Loucy (cell line): ENCODE results near the gene PARD3B.

Source experiments
- CTCF ChIP-seq: fragments of 200-600 bp; sonication (generic); conservative IDR thresholded peaks from 2 replicates; pipeline ENCODE4 v1.5.1; 2014; ENCODE audit warnings: mild to moderate bottlenecking, antibody characterized with exemption, low read length
- EZH2phosphoT487 ChIP-seq: fragments of 200-600 bp; IDR thresholded peaks from 2 replicates; pipeline ENCODE4 v1.6.1; 2018; ENCODE audit warnings: antibody characterized with exemption, mild to moderate bottlenecking, moderate library complexity, borderline replicate concordance

GRCh38 chr2:204860274-204860673 lies 315.0 kb downstream of the PARD3B start:
- TF ChIP-seq CTCF (no peak), EZH2phosphoT487 (no peak)
